Epithelial cell of proximal tubule (primary cell): ENCODE data around the gene SCN2A. TPM values are rescaled to one million over a fixed set of nuclear protein-coding genes. Genes with fewer than 3 reads are reported as not detected.

Experiments used
- DNase-seq: peaks from one replicate; pipeline ENCODE4 v3.0.0-alpha.2; 2011; ENCODE audit warnings: low read depth
- H3K4me3 ChIP-seq: 2 replicates; pipeline ENCODE4 v1.5.1; 2011; ENCODE audit warnings: low read depth, mild to moderate bottlenecking, low read length
- total RNA-seq: library from RNA; depleted of rRNA; stranded (reverse); fragments of >200 nt; gene quantifications from 2 replicates; pipeline ENCODE4 v1.2.3, GENCODE V29; 2015
- TF ChIP-seq, protein P1 (sequence below): conservative IDR thresholded peaks from 2 replicates; pipeline ENCODE4 v1.5.1; 2012; ENCODE audit warnings: low read depth, mild to moderate bottlenecking, low read length

Gene SCN2A
- under 0.01 and 0.07 TPM in 2 replicates for total RNA-seq

DNA sequence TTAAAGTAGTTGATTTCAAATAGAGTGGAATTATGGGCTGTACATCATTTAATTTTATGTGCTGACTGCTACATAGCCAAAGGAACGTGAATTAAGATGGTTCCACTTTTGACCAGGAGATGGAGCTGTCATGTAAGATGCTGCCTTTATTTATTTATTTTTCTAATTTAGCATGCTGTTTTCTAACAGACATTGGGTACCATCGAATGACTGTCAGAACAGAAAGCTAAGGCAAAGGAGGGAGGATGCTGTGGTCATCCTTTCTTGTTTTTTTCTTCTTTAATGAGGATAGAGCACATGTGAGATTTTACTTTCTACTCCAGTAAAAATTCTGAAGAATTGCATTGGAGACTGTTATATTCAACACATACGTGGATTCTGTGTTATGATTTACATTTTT, at the start of gene SCN2A:
TSS of gene SCN2A (plus strand) at position 185 of the 400 bp plus-strand sequence. CDS start 56,410 bp downstream, outside the sequence.
- peak; percentile 23 for DNase-seq
- TF ChIP-seq, protein P1, sequence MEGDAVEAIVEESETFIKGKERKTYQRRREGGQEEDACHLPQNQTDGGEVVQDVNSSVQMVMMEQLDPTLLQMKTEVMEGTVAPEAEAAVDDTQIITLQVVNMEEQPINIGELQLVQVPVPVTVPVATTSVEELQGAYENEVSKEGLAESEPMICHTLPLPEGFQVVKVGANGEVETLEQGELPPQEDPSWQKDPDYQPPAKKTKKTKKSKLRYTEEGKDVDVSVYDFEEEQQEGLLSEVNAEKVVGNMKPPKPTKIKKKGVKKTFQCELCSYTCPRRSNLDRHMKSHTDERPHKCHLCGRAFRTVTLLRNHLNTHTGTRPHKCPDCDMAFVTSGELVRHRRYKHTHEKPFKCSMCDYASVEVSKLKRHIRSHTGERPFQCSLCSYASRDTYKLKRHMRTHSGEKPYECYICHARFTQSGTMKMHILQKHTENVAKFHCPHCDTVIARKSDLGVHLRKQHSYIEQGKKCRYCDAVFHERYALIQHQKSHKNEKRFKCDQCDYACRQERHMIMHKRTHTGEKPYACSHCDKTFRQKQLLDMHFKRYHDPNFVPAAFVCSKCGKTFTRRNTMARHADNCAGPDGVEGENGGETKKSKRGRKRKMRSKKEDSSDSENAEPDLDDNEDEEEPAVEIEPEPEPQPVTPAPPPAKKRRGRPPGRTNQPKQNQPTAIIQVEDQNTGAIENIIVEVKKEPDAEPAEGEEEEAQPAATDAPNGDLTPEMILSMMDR, result peak; percentile 80
- H3K4me3 ChIP-seq, result no peak within 1 kb of the TSS

GRCh38 chr2:165191096-165191728, 48.0 kb upstream of the SCN2A start:
- H3K4me3 ChIP-seq, result no peak overlapping the region
- TF ChIP-seq, protein P1, result no peak
- DNase-seq, result no peak

GRCh38 chr2:165192729-165193128, 46.5 kb upstream of the SCN2A start:
- TF ChIP-seq, protein P1, result no peak
- no peak for DNase-seq
- H3K4me3 ChIP-seq, result no peak overlapping the region

DNA sequence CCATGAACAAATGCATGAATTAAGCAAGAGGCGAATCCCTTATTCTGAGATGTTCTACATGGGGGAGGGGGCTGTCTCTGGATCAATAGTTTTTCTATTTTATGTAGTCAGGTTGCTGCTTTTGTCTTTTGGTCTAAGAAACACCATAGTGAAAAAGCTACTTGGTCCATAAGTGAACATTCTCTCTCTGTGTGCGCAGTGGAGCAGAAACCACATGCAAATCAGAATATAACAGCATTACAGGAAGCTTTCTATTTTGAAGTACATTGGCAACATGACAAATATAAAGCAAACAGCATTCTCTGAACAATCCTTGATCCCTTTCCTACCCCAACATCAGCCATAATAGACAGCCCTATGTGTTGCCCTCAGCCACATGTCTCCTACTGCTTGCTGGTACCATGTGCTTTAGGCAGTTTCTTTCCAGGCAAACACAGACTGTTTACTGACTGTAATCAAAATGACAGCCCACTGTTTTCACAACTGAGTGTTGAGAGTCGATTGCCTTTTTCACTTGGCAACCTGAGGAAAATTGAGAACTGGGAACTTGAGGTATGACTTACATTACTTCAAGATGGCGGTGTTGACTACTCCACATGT, 45.9 kb upstream of the SCN2A start:
- no peak overlapping the region for H3K4me3 ChIP-seq
- TF ChIP-seq, protein P1, result no peak
- DNase-seq, result no peak

- TF ChIP-seq, protein P1, result no peak
- DNase-seq, result no peak
- H3K4me3 ChIP-seq, result no peak overlapping the region
Observed at GRCh38 chr2:165196411-165196810, 42.8 kb upstream of the SCN2A start.

GRCh38 chr2:165197346-165197745, 41.9 kb upstream of the SCN2A start:
- no peak for DNase-seq
- TF ChIP-seq, protein P1, result no peak
- H3K4me3 ChIP-seq, result no peak overlapping the region

DNA sequence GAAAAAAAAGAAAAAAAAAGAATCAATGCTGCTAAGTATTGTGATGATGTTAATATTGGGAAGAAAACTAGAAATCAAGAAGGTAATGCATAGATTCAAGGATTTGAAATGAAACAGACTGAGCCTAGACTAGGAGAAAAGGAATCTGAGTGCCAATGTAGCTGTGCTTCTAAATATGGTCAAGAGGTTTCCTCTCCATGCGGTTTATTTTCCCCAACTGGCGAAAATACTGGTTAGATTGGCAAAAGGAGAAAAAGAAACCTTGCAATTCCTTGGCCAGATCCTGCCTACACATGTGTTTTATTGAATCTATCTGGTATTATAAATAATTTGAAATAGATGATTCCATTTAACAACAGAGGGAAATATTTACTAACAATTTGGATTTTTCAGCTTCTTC, 41.0 kb upstream of the SCN2A start:
- TF ChIP-seq, protein P1, result no peak

More for the DNA sequence above, 41.0 kb upstream of the SCN2A start:
- DNase-seq, result no peak
- no peak overlapping the region for H3K4me3 ChIP-seq
